NCI-H1930 (cell line): Measurements from ENCODE around the gene KDM4C.
"Not testable (repeated sequence)": the region's sequence is repeated elsewhere in the genome, so short reads cannot be mapped to it uniquely, and the experiment has no call there.

Source experiments
- DNase-seq, 2 experiments: peaks; one replicate each; lab custom pipeline; 2025; lab: John Stamatoyannopoulos, UW

KDM4C gene

DNA sequence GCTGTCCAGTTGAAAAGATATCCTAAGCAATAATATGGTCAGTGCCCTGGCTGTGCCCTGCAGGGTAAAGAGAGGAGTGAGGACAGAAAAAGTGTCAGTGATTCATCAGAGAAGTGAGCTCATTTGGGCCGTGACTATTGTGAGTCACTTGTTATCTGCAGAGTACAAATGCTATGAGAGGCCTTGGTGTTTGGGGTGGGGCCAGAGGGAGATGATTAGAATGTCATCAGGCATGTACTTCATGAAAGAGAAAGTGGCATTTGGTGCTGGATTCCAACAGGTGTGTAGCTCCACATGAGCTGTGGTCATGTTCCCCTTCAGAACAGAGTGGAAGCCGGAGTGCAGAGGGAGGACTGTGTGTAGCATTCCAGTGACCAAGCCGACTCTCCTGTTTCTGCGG is 174.1 kb downstream of the KDM4C start:
- DNase-seq, result no peak

DNA sequence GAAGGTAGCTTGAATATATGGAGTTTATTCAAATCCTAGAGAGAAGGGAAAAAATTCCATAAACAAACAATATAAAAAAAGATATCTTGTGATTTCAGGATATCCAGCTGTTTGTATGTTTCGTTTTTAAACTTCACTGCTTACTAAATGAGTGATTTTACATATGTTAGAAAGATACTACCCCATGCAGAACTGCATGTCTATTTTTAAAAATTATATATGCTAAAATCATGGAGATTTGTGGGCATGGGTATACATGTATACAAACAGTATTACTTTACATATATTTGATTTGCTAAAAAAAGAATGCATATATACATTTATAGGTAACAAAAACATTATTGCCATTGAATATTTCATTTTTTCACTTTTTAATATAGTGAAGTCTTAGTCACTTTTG is 178.3 kb downstream of the KDM4C start:
- DNase-seq, result no peak

DNA sequence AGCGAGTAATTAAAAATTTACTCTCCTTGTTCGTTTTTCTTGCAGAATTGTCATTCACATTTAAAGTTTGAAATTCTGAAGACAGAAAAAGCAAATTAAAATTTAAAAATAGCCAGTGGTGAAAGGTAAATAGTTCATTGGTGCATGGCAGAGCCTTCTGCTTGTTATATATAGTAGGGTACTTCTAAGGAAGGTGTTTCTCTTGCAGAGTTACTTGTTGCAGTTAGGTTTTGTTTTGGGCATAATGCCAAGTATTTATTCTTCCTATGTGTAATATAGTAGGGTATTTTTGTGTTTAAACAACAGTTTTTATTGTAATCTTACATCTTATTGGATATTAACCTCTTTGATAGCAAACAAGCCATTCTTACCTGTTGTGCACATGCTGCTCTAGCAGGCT is 179.4 kb downstream of the KDM4C start:
- DNase-seq, result no peak

DNA sequence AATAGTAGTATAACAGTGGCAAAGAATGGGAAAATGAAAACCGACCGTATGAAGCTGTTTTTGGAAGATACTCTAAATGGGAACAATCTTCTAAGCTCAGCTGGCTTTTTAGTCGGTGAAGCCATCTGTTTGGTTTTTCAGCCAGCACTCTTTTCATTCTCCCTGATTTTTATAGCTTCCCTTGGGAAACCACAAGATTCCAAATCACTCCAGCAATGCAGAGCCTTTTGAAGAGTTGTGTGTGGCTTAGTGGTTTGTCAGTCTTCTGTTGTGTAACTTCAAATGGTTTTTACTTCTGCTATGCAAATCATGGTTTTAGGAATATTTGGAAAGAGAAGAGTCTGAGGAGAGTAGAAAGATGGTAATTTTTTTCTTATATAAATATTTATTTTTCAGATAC is 180.7 kb downstream of the KDM4C start:
- no peak for DNase-seq

DNA sequence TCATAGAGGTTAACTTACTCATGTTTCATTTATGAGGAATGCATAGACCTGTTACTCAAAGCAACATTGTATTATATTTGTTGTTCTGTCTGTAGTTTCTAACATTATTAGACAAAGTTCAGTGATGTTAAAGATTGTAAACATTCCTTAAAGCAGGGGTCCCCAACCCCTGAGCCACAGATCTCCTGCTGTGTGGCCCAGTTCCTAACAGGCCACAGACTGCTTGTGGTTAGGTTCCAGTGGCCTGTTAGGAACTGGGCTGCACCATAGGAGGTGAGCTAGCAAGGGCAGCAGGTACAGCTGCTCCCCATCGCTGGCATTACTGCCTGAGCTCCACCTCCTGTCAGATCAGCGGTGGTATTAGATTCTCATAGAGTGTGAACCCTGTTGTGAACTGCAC is 181.1 kb downstream of the KDM4C start:
- DNase-seq, result no peak

DNA sequence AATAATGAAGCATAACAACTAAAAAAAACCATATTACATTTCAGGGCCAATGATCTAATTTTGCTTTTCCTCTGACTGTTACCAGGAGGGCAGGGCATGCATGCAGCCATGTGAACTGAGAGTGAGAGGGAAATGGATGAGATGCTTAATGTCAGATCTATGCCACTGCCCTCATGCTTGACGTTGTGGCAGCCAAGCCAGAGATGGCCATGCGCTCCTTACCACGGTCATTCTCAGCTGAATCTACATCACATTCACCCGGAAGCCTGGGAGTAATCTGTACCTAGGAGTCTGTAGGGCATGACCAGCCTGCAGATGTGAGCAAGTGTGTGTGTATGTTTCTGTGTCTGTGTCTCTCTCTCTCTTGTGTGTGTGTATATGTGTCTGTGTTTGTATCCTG is 183.7 kb downstream of the KDM4C start:
- no peak for DNase-seq

DNA sequence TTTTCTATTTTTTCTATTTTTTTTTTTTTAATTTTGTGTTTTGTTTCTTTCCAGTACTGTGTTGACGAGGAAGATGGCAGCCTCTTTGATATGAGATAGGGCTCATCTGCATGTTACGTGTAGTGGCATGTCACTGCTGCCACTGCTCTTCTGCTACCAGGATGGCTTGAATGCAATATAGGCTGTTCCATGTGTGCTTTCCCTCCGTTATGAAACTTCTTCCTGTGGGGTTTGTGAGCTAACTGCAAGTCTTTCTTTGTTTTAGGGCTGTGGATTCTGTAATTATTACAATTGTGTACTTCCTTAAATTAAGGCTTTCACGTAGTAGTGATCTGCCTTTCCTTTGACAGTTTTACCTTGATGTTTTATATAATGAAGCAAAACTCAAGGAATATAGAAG is 184.6 kb downstream of the KDM4C start:
- DNase-seq, result no peak

DNA sequence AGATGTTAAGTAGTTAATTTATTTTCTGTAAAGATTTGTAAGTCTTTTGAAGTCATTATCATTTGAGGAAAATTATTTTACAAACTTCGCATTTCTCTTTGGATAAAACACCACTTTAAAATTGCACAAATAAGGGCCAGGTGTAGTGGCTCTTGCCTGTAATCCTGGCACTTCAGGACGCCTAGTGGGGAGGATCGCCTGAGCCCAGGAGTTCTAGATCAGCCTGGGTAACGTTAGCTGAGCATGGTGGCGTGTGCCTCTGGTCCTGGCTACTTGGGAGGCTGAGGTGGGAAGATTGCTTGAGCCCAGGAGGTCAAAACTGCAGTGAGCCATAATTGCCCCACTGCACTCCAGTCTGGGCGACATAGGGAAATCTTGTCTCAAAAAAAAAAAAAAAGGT is 185.5 kb downstream of the KDM4C start:
- DNase-seq, result no peak

DNA sequence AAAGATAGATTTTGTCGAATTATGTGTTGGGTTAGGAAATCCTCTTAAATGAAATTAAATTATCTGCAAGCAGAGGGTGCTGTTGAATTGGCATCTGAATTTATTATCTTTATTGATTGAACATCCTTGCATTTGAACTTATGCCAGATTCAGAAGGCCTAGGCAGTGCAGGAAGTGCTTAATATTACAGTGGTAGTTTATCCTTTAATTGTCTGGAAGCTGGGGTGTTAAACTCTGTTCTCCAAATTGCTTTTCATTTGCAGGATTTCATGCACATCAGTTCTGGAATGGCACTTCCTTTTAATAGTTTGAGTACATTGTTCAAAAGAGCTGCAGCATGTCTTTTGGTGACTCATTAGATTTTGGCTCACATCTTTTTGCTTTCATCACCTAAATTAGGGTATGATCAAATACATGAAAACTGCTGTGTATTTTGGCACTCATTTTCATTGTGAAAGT is 186.3 kb downstream of the KDM4C start:
- DNase-seq, result no peak

DNA sequence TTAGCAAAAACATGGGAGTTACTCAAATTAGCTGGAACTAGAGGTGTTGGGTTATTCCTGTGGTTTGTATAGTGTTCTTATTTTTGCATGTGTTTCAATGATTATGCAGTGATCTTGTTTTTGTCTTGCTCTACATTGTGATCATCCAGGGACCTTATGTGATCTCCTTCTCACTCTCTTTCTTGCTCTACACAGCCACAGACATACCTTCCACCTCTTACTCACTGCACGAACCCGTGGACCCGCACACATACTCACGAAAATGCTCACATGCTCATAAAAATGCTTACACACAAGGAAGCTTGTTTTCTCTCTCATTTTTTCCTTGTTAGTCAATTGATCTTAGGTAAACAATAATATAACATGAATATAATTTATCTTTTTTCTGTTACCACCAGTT is 187.1 kb downstream of the KDM4C start:
- DNase-seq, result no peak

DNA sequence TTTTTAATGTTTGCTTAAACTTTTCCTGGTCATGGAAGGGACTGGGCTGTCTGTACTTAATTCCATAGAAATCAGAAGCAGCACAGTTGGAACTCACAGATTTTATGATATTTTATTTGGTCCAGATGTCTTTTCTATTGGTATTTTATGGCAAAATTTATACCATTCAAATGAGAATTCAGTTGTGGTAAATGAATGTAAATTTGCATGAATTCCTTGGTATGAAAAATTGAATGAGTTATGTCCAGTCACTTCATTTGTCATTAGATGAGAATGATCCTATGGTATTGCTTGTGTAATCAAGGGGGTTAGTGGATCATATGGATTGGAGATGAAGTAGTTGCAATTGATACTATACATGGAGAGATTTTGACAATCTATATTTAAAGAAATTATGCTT is 188.0 kb downstream of the KDM4C start:
- no peak for DNase-seq

DNA sequence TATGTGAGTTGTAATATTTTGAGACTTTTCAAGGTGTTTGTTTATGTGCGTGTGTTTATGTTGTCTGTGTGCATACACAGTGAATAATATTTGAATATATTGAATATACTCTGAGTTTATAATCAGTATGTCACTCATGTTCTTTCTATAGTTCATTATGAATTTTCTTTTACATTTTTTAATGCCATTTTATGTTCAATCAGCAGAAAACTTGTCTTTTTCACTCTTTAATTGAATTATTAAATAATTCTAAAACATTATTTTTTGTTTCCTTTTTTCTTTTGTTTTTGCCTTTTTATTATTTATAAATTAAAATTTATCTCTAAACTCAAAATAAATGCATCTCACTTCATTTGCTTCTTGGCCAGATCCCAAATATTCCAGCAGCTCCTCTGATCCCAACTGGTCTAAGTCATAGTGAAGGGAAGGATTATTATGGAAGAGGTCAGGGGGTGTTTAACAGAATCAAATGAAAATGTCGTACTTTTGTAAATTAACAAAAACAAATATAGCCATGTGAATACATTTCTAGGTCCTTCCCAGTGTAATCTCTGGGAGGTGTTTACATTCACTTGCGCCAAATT is 188.9 kb downstream of the KDM4C start:
- no peak for DNase-seq

DNA sequence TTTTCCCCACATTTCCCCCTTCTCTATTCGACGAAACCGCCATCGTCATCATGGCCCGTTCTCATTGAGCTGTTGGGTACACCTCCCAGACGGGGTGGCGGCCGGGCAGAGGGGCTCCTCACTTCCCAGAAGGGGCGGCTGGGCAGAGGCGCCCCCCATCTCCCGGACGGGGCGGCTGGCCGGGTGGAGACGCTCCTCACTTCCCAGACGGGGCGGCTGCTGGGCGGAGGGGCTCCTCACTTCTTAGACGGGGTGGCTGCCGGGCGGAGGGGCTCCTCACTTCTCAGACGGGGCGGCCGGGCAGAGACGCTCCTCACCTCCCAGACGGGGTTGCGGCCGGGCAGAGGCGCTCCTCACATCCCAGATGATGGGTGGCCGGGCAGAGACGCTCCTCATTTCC is 191.1 kb downstream of the KDM4C start:
- DNase-seq, result not testable (repeated sequence)

DNA sequence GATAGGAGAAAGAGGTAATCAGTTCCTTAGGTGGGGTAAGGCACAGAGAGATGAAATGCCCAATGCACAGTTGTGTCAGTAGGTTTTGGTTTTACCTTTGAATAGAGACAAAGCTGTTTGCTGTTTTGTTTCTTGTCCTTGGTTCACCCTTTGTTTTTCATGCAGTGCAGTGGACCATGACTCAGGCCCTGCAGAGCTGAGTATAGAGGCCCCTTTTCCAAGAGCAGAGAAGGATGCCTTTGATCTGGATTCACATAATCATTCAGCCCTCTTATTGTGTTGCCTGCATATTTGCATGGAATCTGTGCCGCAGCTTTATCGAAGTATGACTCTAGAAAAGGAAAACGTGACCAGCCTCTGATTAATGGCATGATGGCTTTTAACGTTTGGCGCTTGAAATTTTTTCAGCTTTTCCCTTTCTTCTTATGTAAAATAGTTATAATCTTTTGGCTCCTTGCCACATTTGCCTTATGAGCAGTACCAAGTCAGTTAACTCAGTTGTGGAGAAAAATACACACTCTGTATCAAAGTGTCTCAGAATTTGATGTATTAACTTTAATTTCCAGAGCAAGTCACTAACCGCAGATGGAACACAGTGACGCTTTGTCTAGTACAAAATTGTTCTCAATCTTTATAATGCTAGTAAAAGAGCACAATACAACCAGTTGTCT is 197.6 kb downstream of the KDM4C start:
- DNase-seq, result no peak

DNA sequence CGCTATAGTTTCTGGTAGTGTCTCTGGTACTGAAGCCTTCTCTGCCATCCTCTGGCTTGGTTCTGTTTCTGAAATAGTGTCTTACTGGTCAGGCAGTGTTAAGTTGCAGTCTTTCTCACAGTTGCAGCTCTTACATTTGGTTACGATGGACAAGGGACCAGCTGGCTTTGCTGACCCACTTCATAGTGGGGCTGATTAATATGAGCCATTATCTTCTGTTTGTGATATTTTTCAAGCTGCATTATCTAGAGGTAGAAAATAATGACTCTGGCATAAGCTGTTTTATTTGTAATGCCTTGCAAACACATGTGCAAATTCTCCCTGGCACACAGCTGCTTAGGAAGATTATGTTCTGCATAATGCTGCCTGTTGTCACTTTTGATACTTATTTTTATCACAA is 199.1 kb downstream of the KDM4C start:
- DNase-seq, result no peak

DNA sequence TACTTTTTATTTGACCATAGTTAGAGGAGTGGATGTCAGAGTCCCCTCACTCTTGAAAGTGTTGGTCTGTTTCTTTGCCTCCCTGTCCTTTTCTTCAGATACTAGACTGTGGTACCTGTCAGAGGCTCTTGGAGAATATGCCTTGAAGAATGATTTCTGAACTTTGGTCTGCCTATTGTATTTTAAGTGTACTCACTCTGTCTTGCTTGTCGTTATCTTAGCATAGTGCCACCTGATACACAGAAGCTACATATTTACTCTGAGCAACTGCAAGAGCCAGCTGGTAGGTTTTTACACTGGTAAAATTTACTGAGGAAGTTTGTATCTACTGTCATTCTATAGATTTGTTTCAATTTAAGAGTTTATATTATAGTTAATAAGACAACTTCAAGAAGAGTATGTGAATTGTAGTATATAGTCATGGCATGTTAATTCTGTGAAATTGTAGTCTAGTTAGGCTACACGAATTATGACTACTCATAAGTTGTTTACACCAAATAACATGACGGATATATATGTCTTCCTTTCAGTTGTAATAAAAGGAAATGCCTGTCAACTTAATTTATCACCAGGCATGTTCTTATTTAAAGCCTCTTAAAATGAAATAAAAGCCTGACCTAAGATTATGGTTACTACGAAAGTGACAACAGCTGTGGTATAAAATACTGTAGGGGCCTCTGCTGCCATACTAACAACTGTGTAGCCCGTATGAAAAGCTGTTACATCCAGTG is 201.7 kb downstream of the KDM4C start:
- DNase-seq, result no peak

DNA sequence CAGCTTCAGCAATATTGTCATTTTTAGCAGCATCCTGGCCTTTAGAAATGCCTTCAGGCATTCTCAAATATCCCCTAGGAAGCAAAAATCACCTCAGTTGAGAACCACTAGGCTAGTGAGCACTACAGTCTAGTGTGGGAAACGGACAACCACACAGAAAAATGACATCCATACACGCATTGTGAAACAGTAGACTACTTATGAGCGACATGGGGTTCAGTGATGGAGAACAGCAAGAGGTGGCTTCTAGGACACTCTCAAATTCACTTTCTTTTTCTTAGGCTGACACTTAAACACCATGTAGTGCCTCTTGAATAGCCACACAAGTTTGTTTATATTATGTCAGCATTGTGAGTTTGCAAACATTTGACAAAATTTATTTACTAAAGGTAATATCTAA is 203.0 kb downstream of the KDM4C start:
- DNase-seq, result no peak

DNA sequence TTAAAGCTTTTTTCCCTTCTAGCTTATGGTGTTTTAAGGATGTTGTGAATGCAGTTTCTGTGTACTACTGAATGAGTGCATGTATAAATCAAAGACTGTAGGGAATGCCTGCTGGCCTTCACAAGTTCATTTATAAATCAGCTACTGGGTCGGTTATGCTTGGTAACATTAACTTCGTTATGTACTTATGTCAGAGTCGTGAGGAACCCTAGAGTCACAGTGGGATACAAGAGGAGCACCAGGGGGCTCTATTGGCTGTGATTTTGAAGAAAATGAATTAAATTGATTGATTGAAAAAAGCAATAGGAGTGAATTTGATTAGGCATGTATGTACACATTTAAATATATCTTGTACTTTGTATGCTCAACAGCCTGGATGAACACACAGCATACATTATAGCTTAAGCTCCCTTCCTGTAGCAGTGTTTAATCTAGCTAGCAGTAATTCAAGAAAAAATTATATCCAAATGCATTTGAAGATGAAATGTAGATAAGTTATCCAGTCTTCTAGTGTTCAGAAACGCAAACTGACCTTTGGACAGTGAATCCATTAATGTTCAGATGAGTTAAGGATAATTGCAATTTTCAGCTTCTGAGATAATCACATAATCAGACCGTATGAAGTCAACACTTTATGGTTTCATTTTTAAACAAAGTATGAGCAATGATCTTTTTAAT is 204.2 kb downstream of the KDM4C start:
- no peak for DNase-seq

DNA sequence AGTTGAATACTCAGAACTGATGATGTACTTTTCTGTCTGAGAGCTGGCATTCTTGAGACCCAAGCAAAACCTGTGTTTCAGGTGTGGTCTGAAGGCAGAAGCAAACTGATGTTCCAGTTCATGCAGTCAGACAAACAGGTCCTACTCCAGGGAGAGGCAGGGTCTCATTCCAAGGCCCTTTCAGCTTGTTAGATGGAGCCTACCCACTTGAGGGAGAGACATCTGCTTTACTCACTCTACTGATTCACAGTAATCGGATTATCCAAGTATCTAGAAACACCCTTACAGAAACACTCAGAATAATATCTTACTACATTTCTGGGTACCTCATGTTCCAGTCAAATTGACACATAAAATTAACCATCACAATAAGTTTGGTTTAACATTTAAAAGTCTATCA is 207.8 kb downstream of the KDM4C start:
- no peak for DNase-seq

DNA sequence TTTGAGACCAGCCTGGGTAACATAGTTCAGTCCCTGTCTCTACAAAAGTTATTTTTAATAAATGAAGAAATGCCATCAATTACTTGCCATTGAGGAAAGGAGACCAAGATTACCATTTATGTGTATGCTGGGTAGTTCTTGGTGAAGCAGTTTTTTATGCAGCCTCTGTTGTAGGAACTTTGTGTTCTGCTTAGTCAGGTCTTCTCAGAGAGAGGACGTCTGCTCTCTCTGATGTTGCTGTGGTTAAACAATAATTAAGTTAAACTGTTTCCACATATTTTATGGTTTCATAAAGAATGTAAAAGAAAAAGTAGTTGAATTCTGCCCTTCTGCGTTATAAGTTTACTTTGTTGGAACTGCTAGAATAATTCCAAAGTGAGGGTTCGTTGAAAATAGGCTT is 210.5 kb downstream of the KDM4C start:
- no peak for DNase-seq

DNA sequence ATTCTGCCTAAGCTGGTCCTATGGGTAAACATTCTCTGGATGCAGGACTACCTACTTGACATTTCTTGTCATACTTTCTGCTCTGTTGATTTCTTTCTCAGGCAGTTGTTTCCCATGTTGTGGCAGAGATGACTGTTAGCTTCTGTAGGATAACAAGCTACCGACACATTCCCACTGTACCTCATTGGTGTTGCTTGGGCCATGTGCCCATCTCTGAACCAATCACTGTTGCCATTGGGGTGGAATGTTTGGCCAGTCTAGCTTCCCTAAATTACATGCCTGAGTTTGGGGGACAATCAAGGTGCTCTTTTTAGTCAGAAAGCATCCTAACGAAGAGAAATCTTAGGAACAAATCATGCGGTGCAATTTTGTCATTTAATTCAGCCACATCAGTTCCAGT is 212.0 kb downstream of the KDM4C start:
- DNase-seq, result no peak

DNA sequence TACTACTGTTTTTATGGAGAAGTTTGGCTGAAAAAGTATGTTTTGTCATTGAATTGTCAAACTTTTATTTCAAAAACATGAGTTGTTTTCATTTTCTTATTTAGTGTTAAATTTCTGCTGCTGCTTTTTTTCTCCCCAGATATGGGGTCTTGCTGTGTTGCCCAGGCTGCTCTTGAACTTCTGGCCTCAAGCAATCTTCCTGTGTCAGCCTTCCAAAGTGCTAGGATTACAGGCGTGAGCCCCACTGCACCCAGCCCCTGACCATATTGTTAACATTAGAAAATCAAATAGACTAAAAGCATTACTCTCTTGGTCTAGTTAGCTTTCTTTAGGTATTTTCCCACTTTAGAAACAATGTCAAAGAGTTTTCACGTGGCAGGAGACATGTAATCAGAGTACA is 215.3 kb downstream of the KDM4C start:
- DNase-seq, result no peak

DNA sequence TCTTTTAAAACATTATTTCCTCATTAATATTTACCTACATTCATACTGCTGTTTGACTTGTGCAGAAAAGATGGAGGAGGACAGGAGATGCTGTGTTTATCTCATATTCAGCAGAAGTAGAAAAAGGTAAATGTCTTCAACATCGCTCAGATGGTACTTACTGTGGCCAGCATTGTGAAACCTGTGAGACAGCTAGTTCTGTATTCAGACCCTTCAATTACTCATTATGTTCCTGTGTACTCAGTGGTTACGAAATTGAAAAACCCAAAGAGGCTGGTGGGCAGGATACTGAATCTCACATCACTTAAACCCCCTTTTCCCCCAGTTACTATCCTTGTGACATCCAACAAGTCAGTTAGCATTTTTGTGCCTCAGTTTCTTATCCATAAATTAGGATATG is 216.0 kb downstream of the KDM4C start:
- no peak for DNase-seq
